SK-N-SH (cell line): ENCODE measurements around the gene NXNL1.

ENCODE experiments used
- CTCF ChIP-seq: fragments of 200-600 bp; sonication (generic); IDR thresholded peaks from 2 replicates; pipeline ENCODE4 v1.6.1; 2017; ENCODE audit warnings: antibody characterized with exemption, mild to moderate bottlenecking, moderate library complexity
- EP300 ChIP-seq, 2 experiments: IDR thresholded peaks; 2 replicates each; pipeline versions ENCODE4 v1.4.0 to v1.6.1; 2012; ENCODE audit warnings: borderline replicate concordance in 1 of 2, low read depth in 1 of 2, low read length in 1 of 2
- EZH2phosphoT487 ChIP-seq: fragments of 200-600 bp; sonication (generic); IDR thresholded peaks from 2 replicates; pipeline ENCODE4 v1.6.1; 2017; ENCODE audit warnings: low read depth, mixed run types, mild to moderate bottlenecking, antibody characterized with exemption, moderate library complexity, borderline replicate concordance
- GABPA ChIP-seq: IDR thresholded peaks from 2 replicates; pipeline ENCODE4 v1.4.0; 2012; ENCODE audit warnings: low read depth, mild to moderate bottlenecking
- PBX3 ChIP-seq: IDR thresholded peaks from 2 replicates; pipeline ENCODE4; 2012
- POLR2AphosphoS5 ChIP-seq: IDR thresholded peaks from 2 replicates; pipeline ENCODE4 v1.6.1; 2012; ENCODE audit warnings: low read depth, low read length
- TCF12 ChIP-seq: IDR thresholded peaks from 2 replicates; pipeline ENCODE4 v1.4.0; 2012
- USF1 ChIP-seq: IDR thresholded peaks from 2 replicates; pipeline ENCODE4 v1.4.0; 2012; ENCODE audit warnings: low read depth, borderline replicate concordance

- TF ChIP-seq POLR2AphosphoS5 (no peak), USF1 (no peak), EZH2phosphoT487 (no peak), CTCF (no peak), TCF12 (no peak), EP300 (IDR thresholded peaks at IDR 0.05; ENCODE audit: borderline replicate concordance in 1 of 2, low read depth in 1 of 2, low read length in 1 of 2) (no peak), PBX3 (no peak), GABPA (no peak)
Measured at GRCh38 chr19:17490411-17490810, 29.7 kb upstream of the NXNL1 start.
